22Rv1 (cell line): ENCODE results near the gene GPRIN1.

Experiments
- ZFX ChIP-seq: fragments of 450-650 bp; IDR thresholded peaks from 2 replicates; pipeline ENCODE4 v1.6.1; 2017; ENCODE audit warnings: antibody characterized with exemption, borderline replicate concordance
- TF ChIP-seq, protein P1 (sequence below): fragments of 450-650 bp; IDR thresholded peaks from 2 replicates; pipeline ENCODE4 v1.5.1; 2017; ENCODE audit warnings: mild to moderate bottlenecking

DNA sequence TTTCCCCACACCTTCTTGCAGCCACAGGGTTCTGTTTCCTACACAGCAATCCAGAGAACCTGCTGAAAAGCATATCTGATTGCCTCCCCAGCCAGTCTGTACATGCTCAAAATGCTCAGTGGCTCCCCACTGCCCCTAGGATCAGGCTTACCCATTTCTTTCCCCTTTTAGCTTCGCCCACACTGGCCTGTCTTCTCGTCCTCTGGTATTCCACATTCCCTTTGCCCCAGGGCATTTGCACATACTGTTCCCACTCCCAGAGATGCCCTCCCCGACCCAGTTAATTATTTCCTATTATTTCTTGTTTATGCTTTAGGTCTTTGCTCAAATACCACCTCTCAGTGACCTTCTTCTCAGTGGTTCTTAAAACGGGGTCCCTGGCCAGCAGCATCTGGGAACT, 30.7 kb upstream of the GPRIN1 start:
- TF ChIP-seq, protein P1, sequence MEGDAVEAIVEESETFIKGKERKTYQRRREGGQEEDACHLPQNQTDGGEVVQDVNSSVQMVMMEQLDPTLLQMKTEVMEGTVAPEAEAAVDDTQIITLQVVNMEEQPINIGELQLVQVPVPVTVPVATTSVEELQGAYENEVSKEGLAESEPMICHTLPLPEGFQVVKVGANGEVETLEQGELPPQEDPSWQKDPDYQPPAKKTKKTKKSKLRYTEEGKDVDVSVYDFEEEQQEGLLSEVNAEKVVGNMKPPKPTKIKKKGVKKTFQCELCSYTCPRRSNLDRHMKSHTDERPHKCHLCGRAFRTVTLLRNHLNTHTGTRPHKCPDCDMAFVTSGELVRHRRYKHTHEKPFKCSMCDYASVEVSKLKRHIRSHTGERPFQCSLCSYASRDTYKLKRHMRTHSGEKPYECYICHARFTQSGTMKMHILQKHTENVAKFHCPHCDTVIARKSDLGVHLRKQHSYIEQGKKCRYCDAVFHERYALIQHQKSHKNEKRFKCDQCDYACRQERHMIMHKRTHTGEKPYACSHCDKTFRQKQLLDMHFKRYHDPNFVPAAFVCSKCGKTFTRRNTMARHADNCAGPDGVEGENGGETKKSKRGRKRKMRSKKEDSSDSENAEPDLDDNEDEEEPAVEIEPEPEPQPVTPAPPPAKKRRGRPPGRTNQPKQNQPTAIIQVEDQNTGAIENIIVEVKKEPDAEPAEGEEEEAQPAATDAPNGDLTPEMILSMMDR: no peak
- no peak for TF ChIP-seq ZFX
